Measurements from ENCODE around the gene SOCS6.

The SOCS6 gene

GRCh38 chr18:70289351-70290312, 787 bp downstream of the SOCS6 start:
- no peak for DNase-seq

DNA sequence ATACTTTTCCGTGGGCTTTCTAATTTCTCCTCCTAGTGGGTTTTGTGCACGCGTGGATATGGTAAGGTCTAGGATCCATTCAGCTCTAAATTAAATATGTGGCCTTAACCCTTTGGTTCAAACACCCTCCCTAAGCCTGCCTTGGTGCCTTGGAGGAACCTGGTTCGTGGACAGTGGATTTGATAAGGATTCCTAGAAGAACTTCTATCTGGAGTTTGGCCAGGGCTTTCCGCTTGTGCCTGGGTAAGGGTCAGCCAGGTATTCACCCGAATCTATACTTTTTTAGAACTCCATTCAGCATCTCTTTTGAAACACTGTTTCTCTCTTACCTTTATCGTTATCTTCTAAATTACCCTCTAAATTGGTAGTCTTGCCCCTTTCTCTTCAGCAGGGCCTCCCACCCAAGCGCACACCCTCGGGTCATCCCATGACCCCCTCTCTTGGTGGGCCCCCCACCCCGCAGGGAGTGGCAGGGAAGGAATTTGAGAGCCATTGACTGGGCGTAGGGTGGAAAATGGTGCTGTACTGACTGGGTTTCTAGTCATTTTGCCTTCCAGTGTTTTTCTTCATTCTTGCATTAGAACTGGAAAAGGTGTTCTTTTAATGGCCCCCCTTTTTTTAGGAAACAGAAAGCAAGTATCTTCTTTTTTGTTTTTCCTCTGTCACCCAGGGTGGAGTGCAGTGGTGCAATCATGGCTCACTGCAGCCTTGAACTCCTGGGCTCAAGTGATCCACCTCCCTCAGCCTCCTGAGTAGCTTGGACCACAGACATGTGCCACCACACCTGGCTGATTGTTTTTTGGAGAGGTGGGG, 1.8 kb downstream of the SOCS6 start:
- DNase-seq = no peak

DNA sequence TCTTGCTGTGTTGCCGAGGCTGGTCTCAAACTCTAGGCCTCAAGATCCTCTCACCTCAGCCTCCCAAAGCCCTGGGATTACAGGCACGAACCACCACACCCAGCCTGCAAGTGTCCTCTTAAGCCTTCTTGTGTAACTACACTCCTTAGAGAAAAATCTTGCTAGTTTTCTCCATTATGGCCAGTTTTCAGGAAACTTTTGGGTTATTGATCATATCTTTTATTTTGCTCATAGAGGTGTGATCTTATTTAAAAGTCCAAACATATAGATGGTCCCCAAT, 2.4 kb downstream of the SOCS6 start:
- DNase-seq = no peak

DNA sequence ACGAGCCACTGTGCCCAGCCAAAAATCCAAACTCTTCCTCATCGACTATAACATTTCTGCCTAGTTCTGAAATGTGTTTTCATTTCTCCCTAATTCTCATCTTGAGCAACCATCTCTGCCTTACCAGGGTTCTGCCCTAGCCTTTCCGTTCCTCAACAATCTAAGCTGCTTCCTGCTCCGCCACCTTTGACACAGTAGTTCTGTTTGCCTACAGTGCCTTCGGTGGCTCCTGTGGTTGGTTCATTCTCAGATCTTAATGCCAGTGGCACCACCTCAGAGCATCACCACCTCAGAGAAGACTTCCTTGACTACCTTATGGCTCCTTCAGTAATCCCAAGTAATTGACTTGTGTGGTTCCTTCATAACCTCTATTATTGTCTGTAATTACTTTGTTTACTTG, 3.8 kb downstream of the SOCS6 start:
- no peak for DNase-seq

- no peak for DNase-seq
These were observed 4.3 kb downstream of the SOCS6 start for GRCh38 chr18:70293166-70293565.

DNA sequence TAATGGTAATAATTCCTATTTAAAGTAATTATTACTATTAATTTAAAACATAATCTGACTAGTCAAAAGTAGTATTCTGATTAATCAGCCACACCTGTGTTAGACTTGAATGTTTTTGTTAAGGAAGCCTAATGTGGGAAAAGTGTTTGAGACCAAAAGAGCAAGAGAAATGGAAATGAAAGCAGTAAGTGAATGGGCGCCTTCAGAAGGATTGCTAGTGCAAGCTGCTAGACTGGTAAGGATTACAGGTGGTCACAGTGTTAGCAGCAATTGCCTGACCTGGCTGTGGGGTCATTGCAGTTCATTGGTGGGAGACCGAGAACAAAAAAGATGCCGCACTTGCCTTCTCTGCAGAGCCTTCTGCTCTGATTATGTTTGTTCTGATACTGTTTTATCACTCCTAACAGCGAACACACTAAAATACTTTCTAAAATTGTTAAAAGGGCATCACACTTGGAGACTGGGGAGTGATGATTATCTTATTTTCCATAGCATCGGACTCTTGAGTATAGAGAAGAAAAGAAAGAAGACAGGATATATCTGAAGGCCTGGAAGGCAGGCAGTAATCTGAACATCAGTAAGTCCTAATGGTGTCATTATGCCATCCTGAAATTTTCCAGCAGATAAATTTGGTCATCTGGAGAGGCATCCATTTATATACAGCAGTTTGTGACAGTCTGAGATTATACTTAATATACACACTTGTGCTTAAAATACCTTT, 5.8 kb downstream of the SOCS6 start:
- DNase-seq = no peak

GRCh38 chr18:70295192-70296188, 6.6 kb downstream of the SOCS6 start:
- no peak for DNase-seq

- no peak for DNase-seq
These were observed 7.4 kb downstream of the SOCS6 start for GRCh38 chr18:70296289-70296688.

DNA sequence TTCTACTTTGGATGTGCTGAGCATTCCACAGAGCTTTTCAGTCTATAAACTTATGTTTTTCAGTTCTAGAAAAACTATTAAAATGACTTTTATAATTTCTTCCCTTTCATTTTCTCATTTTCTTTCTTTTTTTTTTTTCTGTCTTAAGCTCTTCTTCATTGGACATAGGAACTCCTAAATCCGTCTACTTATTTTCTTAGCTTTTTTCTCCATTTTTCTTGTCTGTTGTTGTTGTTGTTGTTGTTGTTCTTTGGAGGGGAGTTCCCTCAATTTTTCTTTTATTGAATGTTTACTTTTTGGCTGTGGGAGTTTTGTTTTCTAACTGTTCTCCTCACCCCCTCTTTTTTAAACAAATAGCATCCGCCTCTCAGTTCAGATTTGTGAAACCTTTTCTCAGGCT, 7.9 kb downstream of the SOCS6 start:
- DNase-seq = no peak

DNA sequence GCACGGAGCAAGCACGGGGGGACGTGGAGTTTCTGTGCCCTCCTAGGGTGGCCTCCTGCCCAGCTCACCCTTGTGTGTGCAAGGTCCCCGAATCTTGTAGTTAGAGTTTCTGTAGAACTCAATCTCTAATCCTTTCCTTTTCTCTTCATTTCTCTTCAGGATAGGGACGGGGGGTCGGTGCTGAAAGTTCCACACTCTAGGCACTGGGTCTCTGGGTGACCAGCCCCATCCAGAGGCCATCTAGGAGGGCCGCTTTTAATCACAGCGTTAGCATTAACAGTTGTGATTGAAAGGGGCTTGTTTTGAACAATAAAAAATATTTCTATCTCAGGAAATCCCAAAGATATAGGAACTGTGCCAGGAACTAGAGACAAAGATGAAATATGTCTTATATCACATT, 10.5 kb downstream of the SOCS6 start:
- DNase-seq = no peak

- DNase-seq = no peak
These were observed 12.8 kb downstream of the SOCS6 start for GRCh38 chr18:70301667-70302066.

GRCh38 chr18:70308555-70309294, 19.9 kb downstream of the SOCS6 start:
- no peak for DNase-seq

GRCh38 chr18:70310560-70311320, 21.9 kb downstream of the SOCS6 start:
- DNase-seq = no peak

GRCh38 chr18:70311726-70312125, 22.9 kb downstream of the SOCS6 start:
- DNase-seq = no peak

DNA sequence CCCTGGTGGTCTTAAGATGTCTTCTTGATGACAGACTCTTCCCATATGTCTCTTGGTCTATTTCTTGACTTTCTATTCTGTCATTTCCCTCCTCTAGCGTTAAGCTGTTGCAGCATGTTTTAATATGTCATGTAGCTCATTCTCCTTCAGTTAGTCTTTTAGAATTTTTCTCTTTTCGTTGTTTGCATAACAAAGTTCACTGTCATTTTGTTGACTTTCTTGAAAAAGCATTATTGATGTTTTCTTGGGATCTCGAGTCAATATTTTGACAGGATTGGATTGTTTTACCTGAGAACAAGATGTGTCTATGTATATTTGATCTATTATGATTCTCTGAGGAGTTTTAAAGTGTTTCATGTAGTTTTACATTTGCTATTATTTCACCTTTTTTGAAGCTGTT, 24.8 kb downstream of the SOCS6 start:
- DNase-seq = no peak

GRCh38 chr18:70314151-70314782, 25.4 kb downstream of the SOCS6 start:
- DNase-seq = no peak

- DNase-seq = no peak
These were observed 30.3 kb downstream of the SOCS6 start for GRCh38 chr18:70319187-70319586.

GRCh38 chr18:70321616-70322015, 32.8 kb downstream of the SOCS6 start:
- no peak for DNase-seq

GRCh38 chr18:70322385-70322784, 33.5 kb downstream of the SOCS6 start:
- DNase-seq = no peak

DNA sequence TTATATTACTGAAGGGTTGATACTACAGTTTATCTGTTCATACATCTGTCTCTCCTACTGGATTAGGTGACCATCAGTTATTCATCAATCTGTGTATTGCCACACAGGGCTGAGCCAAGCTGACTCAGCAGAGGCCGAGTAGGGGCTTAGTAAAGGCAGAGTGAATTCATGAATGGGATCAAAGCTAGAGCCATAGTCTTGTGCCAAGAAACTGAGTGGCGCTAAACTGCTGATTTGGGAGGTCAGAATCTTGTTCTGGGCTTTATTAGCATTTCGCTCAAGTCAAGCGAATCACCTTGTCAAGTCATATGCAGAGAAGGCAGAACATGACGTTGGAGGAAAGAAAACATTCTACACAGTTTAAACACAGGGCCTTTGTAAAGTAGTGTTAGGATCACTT, 34.1 kb downstream of the SOCS6 start:
- no peak for DNase-seq

Data from CD4-positive, alpha-beta T cell treated with Interleukin-4 for 4 hours (primary cell).